Muscle of arm (tissue), 12 donors: Measurements from ENCODE around the gene RASD2. TPM values are rescaled to one million over a fixed set of nuclear protein-coding genes. Genes with fewer than 3 reads are reported as not detected.

Experiments
- DNase-seq: peaks from one replicate; pipeline ENCODE4 v3.0.0-alpha.2; 2013
- polyA plus RNA-seq, 12 donors: library from polyadenylated mRNA; unstranded; fragments of 120-200 nt; gene quantifications; one replicate each; pipeline ENCODE4 v1.2.1, GENCODE V29; 2013; ENCODE audit not compliant: insufficient read length in 12 of 12

The RASD2 gene
- polyA plus RNA-seq, 12 donors, result 8.4 to 26.4 (median 13.1) TPM; not detected in 1

DNA sequence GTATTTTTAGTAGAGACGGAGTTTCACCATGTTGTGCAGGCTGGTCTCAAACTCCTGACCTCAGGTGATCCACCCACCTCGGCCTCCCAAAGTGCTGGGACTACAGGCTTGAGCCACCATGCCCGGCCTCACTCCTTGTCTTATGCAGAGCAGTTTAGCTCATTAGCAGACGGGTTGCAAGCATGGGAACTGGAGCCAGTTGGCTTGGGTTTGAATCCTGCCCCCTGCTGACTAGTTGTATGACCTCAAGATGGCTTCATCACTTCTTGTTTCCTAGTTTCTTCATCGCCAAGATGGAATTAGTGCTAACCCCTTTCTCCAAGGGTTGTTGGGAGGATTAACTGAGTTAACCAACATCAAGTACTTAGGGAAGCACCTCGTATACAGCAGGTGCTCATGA lies 23.4 kb upstream of the RASD2 start:
- DNase-seq, result no peak

DNA sequence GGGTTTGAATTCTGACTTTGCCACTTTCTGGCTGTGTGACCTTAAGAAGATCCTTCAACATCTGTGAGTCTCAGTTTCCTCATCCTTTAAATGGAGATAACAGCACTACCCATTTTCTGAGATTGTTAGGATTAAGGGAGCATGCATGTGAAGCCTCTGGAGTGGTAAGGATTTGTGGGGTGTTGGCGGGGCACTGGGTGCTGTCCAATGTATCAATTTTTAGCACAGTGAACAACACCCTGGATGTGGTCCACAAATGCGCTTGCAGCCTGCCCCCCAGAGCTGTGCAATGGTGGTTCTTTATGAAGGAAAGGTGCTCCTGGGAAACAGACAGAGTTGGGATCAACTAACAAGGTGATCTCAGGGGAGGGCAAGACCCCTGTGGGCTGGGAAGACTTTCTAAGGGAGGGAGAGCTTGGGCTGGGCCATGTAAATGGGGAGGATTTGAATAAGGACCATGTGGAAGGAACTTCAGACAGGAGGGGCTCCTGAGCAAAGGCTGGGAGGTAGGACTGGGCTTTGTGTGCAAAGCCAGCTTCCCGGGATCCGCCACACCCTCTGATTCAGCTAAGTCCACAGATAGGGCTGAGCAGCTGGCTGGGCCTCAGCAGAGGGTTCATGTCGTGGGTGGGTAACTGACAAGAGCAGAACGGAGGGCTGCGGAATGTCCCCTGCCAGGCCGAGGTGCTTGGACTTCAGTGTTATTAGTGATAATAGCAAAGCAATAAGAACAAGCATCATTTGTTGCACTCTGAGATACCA lies 22.7 kb upstream of the RASD2 start:
- no peak for DNase-seq

DNA sequence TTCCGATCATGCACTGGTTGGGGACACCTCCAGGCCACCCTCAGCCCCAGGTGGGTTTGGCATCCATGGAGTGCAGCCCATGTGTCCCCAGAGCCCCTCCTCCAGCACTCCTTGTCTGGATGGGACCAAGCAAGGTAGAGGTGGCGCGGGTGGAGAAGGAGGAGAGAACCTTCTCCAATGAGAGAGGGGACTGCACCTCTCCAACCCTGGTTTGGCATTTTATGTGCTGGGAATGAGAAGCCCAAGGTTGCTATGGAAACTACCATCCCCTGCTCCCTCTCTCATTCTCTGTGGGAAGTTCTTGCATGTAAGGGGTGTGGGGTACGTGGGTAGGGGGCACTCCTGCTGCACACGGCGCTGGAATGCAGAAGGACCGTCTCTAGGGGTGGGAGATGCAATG lies 21.8 kb upstream of the RASD2 start:
- DNase-seq, result no peak

DNA sequence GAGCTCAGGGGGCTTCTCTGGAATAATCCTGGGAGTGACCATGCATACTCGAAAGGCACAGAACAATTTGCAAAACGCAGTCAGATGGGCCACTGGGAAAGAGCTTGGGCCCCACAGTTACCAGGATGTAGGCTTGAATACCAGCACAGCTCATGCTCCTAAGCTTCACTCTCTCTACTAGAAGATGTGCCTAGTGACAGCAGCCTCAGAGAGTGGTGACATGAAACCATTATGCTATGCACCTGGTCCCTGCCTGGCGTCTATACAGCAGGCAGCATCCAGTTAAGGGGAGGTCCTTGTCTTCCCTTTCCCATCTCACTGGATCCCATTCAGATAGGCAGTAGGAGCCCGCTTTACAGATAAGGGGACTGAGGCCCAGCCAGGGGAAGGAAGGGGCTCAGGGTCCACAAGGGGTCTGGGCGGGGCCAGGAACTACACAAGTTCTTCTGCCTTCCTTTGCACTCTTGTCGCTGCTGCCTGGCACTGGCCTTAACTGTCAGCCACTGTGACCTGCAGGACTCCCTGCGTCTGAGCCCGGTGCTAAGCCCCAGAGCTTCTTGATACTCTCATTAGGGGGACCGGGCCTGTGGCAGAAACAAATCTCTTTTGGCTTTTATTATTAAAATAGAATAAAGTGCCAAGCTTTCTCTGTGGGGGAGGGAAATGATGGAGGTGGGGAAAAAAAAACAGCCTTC lies 21.2 kb upstream of the RASD2 start:
- no peak for DNase-seq

GRCh38 chr22:35521358-35522224 lies 19.0 kb upstream of the RASD2 start:
- no peak for DNase-seq

- DNase-seq, result no peak
These were observed 18.1 kb upstream of the RASD2 start for GRCh38 chr22:35522225-35523149.

- no peak for DNase-seq
These were observed 17.3 kb upstream of the RASD2 start for GRCh38 chr22:35523167-35523947.

DNA sequence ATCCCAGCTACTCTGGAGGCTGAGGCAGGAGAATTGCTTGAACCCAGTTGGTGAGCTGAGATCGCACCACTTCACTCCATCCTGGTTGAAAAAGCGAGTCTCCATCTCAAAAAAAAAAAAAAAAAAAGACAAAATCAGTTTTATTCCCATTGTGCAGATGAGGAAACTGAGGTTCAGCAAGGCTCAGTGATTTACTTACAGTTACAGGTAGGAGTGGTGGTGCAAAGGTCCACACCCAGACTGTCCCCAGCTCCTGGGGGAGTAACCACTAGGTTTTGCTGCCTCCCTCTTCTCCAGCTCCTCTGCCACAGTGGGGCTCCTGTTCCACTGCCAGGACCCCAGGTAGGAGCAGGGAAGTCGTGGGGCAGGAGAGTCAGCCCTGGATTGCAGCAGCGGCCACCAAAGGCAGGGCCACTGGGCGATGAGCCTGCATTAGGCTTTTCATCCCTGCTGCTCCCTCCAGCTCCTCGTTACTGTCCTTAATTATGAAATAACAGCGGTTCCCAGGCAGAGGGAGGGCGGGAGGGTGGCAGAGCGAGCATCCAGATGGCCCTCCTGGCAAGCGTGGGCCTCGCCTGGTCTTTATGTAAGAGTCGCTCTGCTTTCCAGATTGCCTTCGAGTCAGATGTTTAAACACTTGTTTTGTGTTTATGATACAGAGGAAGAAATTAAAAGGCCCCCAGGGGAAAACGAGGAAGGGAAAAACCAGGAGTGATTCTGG lies 15.5 kb upstream of the RASD2 start:
- peak; percentile 70 for DNase-seq

DNA sequence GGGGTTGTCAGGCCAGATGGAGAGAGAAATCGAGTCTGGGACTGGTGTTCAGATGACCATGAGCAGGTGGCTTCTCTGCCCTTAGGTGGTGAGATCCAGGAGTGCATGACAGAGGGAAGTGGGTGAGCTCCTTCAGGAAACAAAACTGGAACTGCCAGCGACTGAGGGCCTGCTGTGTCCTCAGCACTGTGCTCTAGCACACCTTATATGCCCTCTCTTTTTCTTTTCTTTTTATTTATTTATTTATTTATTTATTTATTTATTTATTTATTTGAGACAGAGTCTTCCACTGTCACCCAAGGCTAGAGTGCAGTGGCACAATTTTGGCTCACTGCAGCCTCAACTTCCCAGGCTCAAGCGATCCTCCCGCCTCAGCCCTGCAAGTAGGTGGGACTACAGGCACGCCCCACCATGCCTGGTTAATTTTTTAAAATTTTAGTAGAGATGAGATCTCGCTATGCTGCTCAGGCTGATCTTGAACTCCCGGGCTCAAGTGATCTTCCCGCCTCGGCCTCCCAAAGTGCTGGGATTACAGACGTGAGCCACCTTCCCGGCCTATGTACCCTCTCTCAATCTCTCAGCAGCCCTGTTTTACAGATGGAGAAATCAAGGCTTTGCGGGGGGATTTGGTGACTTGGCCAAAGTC lies 14.8 kb upstream of the RASD2 start:
- DNase-seq, result no peak

- peak; percentile 31 for DNase-seq
These were observed 14.2 kb upstream of the RASD2 start for GRCh38 chr22:35526333-35526979.

DNA sequence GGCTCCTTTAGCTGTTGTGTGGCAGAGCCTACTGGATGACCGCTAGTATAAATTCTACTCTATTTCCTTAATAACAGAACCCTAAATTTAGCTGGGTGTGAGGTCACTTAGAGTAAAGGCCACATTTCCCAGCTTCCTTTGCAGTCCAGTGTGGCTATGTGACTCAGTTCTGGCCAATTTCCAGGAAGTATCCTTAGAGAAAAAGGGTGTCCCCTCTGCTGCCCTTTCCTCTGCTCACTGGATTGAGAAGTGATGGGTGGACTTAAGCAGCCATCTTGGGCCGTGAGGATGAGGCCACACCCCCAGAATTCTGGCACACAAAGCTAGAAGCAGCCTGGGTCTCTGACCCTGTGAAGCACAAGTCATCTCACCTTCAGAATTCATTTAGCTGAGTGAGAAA lies 11.7 kb upstream of the RASD2 start:
- no peak for DNase-seq

GRCh38 chr22:35530700-35531099 lies 9.9 kb upstream of the RASD2 start:
- no peak for DNase-seq

GRCh38 chr22:35531202-35531601 lies 9.4 kb upstream of the RASD2 start:
- no peak for DNase-seq

GRCh38 chr22:35531676-35532075 lies 9.0 kb upstream of the RASD2 start:
- DNase-seq, result no peak

DNA sequence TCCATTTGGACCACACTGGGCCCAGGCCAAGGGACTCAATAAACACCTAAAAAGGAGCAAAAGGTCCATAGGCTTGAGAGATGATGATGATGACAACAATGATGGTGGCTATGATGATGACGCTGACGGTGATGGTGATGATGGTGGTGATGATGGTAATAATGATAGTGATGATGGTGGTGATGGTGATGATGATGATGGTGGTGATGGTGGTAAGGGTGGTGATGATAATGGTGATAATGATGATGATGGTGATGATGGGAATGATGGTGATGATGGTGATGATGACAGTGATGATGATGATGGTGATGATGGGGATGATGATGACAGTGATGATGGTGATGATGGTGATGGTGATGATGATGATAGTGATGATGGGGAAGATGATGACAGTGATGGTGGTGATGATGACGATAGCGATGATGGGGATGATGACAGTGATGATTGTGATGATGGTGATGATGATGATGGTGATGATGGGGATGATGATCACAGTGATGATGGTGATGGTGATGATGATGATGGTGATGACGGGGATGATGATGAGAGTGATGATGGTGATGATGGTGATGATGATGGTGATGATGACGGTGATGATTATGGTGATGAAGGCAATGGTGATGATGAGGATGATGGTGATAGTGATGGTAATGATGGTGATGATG lies 7.1 kb upstream of the RASD2 start:
- no peak for DNase-seq

DNA sequence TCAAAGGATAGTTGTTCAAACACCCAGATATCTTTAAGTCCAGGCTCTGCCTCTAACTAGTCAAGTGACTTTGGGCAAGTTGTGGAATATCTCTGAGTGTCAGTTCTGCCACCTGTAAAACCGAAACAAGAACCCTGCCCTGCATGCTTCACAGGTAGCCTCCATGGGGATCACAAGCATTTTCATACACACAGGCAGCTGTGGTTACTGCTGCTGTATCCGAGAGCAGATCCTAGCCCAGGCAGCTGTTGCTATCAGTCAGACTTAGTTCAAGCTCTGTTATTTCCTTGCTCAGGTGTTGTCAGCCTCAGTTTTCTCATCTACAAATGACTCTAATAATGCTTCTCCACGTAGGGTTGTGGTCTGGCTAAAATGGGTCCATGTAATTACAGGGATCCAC lies 6.5 kb upstream of the RASD2 start:
- no peak for DNase-seq

- DNase-seq, result no peak
These were observed 3.4 kb upstream of the RASD2 start for GRCh38 chr22:35537232-35537631.

GRCh38 chr22:35538801-35539321 lies 1.8 kb upstream of the RASD2 start:
- DNase-seq, result no peak
